RWPE2 (cell line): ENCODE data around the gene GPC1.

Experiments used
- ATAC-seq: fragments of 200-7000 bp; cut with Tn5 transposase; 3 replicates; pipeline ENCODE4 v1.9.1; 2021; ENCODE audit warnings: low read depth
- DNase-seq: peaks from one replicate; pipeline ENCODE4 v3.0.0-alpha.2; 2020; ENCODE audit warnings: low spot score
- H3K27ac ChIP-seq: fragments of 450-650 bp; 2 replicates; pipeline ENCODE4 v1.5.1; 2017; ENCODE audit warnings: mild to moderate bottlenecking; ENCODE audit not compliant: poor library complexity, severe bottlenecking
- H3K27me3 ChIP-seq: fragments of 250-450 bp; sonication (Bioruptor Pico); 2 replicates; pipeline ENCODE4 v1.5.1; 2021; ENCODE audit warnings: mild to moderate bottlenecking, moderate library complexity; ENCODE audit not compliant: insufficient read depth, poor library complexity, severe bottlenecking
- H3K36me3 ChIP-seq: fragments of 250-450 bp; sonication (Bioruptor Pico); 2 replicates; pipeline ENCODE4 v1.5.1; 2020; ENCODE audit warnings: low read depth, mild to moderate bottlenecking, moderate library complexity
- H3K4me1 ChIP-seq: fragments of 250-450 bp; sonication (Bioruptor Pico); 2 replicates; pipeline ENCODE4 v1.5.1; 2021; ENCODE audit warnings: mild to moderate bottlenecking, moderate library complexity; ENCODE audit not compliant: insufficient read depth, poor library complexity, severe bottlenecking
- H3K4me3 ChIP-seq: fragments of 250-450 bp; sonication (Bioruptor Pico); 2 replicates; pipeline ENCODE4 v1.5.1; 2021; ENCODE audit warnings: mild to moderate bottlenecking, moderate library complexity; ENCODE audit not compliant: severe bottlenecking
- H3K9me3 ChIP-seq: fragments of 250-450 bp; sonication (Bioruptor Pico); 2 replicates; pipeline ENCODE4 v1.5.1; 2021; ENCODE audit warnings: mild to moderate bottlenecking, moderate library complexity; ENCODE audit not compliant: severe bottlenecking
- TF ChIP-seq, protein P1 (sequence below): fragments of 450-650 bp; IDR thresholded peaks from one replicate; pipeline ENCODE4 v1.5.1; 2017; ENCODE audit warnings: mild to moderate bottlenecking, moderate library complexity; ENCODE audit not compliant: poor library complexity, severe bottlenecking

GPC1 gene

DNA sequence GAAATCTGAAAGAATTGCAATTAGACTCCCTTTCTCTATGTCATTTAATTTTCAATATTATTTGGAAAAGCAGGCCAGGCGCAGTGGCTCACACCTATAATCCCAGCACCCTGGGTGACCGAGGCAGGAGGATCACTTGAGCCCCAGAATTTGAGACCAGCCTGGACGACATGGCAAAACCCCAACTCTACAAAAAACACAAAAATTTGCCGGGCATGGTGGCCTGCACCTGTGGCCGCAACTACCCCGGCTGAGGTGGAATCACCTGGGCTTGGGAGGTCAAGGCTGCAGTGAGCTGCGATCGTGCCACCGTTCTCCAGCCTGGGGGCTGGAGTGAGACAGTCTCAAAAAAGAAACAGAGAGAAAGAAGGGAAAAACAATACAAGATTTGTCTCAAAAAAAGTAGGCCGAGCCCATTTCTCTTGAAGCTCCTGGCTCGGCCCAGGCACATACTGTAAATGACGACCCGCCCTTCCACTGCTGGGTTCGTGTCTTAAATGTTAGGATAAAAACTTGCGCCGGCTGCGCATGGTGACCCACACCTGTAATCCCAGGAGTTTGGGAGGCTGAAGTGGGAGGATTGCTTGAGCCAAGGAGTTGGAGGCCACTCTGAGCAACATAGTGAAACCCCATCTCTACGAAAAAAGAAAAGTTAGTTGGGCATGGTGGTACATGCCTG lies 31.1 kb upstream of the GPC1 start:
- no peak for DNase-seq
- no peaks in the 10 kb centered on the region for H3K4me1 ChIP-seq
- H3K4me3 ChIP-seq, result no peak overlapping the region
- no peaks in the 10 kb centered on the region for H3K36me3 ChIP-seq
- H3K27ac ChIP-seq, result no peak overlapping the region
- no peak for ATAC-seq
- no peaks in the 10 kb centered on the region for H3K27me3 ChIP-seq
- H3K9me3 ChIP-seq, result no peaks in the 10 kb centered on the region
- TF ChIP-seq, protein P1, sequence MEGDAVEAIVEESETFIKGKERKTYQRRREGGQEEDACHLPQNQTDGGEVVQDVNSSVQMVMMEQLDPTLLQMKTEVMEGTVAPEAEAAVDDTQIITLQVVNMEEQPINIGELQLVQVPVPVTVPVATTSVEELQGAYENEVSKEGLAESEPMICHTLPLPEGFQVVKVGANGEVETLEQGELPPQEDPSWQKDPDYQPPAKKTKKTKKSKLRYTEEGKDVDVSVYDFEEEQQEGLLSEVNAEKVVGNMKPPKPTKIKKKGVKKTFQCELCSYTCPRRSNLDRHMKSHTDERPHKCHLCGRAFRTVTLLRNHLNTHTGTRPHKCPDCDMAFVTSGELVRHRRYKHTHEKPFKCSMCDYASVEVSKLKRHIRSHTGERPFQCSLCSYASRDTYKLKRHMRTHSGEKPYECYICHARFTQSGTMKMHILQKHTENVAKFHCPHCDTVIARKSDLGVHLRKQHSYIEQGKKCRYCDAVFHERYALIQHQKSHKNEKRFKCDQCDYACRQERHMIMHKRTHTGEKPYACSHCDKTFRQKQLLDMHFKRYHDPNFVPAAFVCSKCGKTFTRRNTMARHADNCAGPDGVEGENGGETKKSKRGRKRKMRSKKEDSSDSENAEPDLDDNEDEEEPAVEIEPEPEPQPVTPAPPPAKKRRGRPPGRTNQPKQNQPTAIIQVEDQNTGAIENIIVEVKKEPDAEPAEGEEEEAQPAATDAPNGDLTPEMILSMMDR, result no peak

DNA sequence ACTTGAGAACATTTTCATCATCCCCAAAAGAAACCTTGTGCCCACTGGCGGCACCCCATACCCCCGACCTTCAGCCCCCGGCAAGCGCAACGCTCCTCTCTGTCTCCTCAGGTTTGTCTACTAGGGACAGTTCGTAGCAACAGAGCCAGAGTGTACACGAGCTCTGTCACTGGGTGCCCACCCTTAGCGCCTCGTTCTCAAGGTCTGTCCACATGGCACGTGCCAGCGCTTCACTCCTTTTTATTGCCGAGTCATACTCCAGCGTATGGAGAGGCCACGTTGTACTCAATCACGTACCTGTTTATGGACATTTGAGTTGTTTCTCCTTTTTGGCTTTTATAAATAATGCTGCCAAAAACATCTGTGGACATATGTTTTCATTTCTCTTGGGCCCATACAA lies 30.3 kb upstream of the GPC1 start:
- Histone ChIP-seq H3K4me1 (no peaks in the 10 kb centered on the region), H3K4me3 (no peak overlapping the region), H3K9me3 (no peaks in the 10 kb centered on the region), H3K36me3 (no peaks in the 10 kb centered on the region), H3K27ac (no peak overlapping the region), H3K27me3 (no peaks in the 10 kb centered on the region)
- ATAC-seq (no peak), DNase-seq (no peak)
- TF ChIP-seq, protein P1, result no peak

DNA sequence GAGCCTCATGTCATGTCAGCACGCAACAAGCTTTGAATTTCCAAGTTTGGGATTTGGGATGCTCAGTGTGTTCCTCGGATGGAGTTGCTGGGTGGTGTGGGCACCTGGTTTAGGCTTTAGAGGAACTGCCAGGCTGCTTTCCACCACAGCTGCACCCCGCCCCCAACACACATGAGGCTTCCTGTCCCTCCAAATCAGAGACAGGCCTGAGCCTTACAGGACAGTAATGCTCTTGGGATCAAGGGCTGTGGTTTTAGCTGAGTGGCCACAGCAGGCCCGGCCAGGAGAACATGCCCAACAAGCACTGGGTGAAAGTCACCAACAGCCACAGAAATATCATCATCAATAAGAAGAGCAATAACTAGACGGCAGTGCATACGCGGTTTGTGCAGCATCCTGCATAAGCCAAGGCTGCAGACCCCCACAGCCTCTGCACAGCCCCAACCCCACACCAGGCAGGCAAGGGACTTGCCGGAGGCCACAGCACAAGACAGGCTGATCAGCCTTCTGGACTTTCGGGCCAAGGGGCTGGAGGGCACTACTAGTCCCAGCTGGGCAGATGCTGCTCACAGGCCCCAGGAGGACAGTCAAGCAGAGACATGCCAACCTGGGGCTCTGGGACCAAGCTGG lies 29.7 kb upstream of the GPC1 start:
- TF ChIP-seq, protein P1, result no peak
- peak; percentile 45 for DNase-seq
- no peak overlapping the region for H3K27ac ChIP-seq
- no peaks in the 10 kb centered on the region for H3K4me1 ChIP-seq
- ATAC-seq, result no peak
- no peaks in the 10 kb centered on the region for H3K9me3 ChIP-seq
- H3K36me3 ChIP-seq, result no peaks in the 10 kb centered on the region
- H3K4me3 ChIP-seq, result no peak overlapping the region
- no peaks in the 10 kb centered on the region for H3K27me3 ChIP-seq

DNA sequence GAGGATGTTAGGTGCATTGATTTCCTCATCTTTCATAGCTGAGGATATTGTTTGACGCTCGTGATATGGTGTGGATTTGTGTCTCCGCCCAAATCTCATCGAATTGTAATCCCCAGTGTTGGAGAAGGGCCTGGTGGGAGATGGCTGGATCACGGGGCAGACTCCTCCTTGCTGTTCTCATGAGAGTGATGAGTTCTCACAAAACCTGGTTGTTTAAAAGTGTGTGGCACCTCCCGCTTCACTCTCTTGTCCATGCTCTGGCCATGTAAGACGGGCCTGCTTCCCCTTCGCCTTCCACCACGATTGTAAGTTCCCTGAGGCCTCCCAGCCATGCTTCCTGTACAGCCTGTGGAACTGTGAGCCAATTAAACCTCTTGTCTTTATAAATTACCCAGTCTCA lies 28.4 kb upstream of the GPC1 start:
- TF ChIP-seq, protein P1, result no peak
- no peak overlapping the region for H3K4me3 ChIP-seq
- ATAC-seq, result no peak

DNA sequence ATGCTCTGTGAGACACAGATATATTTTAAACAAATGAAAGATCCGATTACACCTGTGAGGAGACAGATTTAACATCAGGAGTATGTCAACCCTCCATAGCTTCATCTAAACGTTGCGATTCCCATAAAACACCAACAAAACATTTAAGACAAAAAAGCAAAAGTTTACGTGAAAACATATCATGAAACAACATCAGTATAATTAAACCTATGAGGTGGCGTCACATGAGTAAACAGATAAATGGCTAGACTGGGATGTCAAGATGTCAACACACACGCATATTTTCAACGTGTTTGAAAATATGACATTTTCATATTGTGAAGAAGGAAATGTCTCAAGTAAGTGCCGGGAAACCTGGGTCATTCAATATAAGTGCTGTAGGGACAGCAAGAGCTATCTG lies 25.5 kb upstream of the GPC1 start:
- DNase-seq (no peak), ATAC-seq (no peak)
- no peaks in the 10 kb centered on the region for H3K4me1 ChIP-seq
- TF ChIP-seq, protein P1, result no peak
- no peaks in the 10 kb centered on the region for H3K36me3 ChIP-seq
- no peak overlapping the region for H3K27ac ChIP-seq
- H3K9me3 ChIP-seq, result no peaks in the 10 kb centered on the region
- no peak overlapping the region for H3K4me3 ChIP-seq
- H3K27me3 ChIP-seq, result no peaks in the 10 kb centered on the region

More for the DNA sequence above, 28.4 kb upstream of the GPC1 start:
- Histone ChIP-seq H3K9me3 (no peaks in the 10 kb centered on the region), H3K27me3 (no peaks in the 10 kb centered on the region), H3K27ac (no peak overlapping the region), H3K4me1 (no peaks in the 10 kb centered on the region), H3K36me3 (no peaks in the 10 kb centered on the region)
- no peak for DNase-seq
